GM21360 (cell line): ENCODE measurements around the gene COMMD6.
"Not testable (repeated sequence)": the region's sequence is repeated elsewhere in the genome, so short reads cannot be mapped to it uniquely, and the experiment has no call there.

ENCODE experiments used
- ATAC-seq: cut with Tn5 transposase; IDR thresholded peaks from one replicate; pipeline ENCODE4 v1.9.1; 2021; ENCODE audit warnings: mild to moderate bottlenecking, moderate library complexity; ENCODE audit not compliant: unreplicated experiment

COMMD6 gene

DNA sequence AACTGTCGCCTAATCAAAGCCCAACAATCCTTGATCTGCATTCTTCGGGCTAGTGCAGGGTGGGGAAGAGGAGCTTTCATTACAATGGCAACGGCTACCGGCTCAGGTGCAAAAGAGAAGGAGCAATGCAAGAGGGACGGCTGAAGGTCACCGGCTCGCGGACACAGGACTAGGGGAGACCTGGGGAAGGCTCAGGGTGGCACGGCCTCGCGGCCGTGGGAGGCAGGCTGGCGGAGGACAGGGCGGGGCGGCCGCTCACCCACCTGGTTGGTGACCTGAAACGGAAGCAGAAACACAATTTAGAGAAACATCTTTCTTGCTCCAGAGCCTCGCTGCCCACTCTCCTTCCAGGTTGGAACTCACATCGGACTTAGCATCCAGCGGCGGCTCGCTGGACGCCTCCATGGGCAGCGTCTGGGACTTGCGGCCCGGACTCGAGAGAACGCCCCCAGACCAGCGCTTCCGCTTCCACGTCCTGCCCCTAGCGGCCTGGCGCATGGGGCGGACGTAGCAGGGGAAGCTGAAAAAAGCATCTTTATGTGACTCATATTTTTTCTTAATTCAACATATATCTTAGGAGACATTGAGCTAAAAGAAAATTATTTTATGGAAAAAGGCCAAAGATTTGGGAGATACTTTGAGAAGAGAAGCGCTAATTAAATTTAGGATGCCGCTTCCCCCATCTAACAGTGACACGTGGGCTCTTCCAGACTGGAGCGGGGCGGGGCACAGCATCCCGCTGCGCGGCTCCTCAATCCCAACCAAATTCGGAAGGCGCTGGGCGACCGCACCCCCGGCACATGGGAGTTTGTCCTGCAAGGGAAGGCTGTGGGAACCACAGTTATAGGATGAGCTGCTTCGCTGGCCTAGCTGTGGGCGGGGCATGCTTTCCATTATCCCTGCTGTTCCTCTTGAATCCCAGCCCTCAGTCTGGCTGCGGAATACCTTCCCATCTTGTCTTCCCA is at the start of gene COMMD6:
COMMD6 (minus strand) TSS at position 441 of the 965 bp plus-strand sequence; CDS start at position 405, 36 bp downstream.
- peak; percentile 91 for ATAC-seq

DNA sequence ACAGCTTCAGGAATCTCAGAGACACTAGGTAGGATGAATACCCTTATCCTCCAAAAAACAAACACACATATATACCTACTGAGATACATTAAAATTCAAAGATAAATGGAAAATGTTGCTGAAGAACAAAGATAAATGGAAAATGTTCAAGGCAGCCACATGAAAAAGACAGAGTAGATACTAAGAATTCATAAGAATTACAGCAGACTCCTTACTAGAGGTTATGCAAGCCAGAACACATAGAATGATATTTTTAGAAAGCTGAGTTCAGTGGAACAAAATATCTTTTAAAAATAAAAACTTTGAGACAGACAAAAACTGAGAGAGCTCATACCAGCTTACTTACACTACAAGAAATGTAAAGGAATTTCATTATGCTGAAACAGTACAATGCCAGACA is 47.5 kb upstream of the COMMD6 start:
- ATAC-seq = no peak

DNA sequence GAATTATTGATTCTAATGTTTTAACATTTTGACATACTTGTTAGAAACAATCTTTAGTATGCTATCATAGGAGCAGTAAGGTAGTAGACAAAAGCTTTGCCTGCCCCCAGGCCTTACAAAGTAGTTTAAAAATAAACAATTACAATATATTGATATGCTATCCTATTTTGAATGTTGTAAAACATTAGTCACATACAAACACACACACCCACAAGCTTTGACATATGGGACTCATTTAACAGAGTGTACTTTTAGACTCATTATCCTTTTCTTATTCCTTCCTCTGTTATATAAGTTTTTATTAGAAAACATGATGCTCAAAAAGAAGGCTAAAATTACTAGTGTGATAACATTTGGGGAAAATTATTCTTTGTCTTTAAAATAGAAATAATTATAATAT is 45.5 kb upstream of the COMMD6 start:
- ATAC-seq = no peak

DNA sequence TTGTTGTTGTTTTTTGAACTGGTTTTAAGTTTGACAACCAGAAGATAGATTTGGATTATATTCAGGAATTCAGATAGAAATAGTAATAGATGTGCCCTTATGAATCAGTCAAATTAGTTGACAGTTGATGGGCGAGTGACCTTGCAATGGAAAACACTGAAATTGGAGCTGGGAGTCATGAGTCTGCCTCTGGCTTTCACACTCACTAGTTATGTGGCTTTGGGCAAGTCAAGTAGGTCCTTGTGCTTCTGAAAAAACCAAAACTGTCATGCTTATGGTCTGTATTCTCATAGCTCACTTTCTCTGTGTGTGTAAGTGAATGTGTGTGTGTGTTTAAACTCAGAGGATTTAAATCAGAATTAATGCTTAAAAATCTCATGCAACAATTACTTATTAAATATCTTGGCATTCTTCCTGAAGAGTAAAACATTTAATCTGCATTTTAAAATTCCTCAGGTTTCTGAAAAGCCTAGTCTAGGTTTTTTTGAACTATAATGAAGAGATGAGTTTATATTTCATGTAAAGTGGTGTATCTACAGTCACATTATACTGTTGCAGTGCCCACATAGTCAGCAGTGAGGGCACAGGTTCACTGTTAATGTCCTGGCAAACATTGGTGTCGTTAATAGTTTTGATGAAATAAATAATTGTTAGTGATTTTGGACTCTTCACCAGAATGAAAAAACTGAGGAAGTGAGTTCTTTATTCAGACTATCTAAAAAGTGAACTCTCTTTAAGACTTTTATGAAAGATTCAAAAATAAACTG is 44.4 kb upstream of the COMMD6 start:
- no peak for ATAC-seq

DNA sequence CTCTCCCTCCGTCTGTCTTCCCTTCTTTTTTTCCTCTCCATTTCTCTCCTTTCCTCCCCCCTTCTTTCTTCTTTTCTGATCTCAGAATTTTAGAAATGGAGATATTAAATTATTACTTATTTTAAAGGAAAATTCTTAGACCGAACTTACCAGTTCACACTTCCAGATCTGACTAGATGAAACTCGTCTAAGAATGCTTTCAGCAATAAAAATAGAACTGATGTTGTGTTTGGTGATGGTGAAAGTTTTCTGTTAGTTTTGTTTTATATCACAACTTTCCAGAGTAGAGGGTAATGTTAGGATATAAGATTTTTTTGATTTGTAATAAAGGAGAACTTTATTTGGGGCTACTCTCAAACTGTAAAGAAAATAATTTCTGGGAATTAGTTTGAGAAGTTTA is 41.9 kb upstream of the COMMD6 start:
- peak; percentile 71 for ATAC-seq

DNA sequence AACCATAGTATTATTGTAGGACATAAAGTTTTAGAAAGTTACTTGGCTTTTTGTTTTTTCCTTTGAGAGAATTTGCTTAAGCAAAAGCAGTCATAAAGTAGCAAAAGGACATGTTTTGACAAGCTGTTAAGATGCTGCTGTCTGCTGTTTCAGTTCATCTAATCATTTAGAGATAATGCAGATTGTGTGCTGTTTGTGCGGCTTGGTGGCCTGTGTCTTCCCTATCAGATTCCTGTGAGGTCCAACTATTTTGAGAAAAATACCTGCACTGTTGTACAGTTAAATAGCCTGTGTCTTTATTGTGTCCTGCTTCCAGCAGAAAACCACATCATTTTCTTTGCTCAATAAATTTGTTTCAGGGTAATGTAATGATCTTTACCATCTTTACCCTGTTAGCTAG is 31.9 kb upstream of the COMMD6 start:
- no peak for ATAC-seq

DNA sequence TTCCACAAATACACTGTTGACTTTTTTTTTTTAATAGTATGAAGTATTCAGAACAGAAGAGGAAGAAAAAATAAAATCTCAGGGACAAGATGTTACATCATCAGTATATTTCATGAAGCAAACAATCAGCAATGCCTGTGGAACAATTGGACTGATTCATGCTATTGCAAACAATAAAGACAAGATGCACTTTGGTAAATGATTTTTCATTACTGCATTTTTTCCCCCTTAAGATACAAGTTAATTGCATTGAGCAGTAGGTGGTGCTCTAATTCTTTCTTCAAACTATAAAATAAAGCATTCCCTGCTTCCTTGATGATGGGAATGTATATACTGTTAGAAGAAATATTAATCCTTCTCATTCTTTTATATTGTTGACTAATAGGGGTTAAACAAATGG is 29.0 kb upstream of the COMMD6 start:
- ATAC-seq = no peak

DNA sequence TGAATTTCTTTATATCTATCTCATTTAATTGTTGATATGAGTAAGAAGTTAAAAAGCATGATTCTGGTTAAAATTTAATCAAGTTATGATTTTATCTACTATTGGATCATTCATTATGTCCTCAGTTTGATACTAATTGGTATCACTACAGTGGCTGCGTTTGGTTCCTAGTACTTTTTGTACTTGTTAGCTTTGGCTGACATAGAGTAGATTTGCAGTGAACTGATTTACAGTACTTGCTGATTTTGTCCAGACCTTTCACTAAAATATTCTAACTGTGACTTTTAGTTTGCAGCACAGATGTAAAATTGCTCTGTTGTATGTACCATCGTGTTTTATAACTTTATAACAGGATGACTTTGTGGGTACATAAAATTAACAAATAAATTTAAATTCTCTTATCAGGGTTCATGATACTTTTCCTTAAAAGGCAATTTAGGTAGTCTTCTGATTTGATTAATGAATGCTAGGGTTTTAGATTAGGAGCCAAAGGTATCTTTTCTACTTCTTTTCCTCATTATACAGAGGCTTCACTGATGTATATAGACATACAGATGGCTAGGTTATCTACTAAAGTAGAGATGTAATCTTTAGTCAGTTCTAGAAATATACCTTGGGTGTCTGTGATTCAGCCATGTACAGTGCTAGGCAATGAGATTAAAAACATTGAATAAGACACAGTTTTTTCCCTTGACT is 20.7 kb upstream of the COMMD6 start:
- no peak for ATAC-seq

DNA sequence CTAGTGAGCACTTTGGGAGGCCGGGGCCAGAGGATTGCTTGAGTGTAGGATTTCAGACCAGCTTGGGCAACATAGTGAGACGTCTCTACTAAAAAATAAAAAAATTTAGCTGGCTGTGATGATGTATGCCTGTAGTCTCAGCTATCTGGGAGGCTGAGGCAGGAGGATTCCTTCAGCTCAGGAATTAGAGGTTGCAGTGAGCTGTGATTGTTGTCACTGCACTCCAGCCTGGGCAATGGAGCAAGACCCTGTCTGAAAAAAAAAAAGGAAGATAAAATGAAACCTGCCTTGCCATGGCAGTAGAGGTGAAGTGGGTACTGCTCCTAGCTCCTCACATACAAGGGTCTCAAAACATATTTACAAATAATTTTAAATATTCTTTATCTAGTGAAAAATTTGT is 19.3 kb upstream of the COMMD6 start:
- ATAC-seq = no peak

DNA sequence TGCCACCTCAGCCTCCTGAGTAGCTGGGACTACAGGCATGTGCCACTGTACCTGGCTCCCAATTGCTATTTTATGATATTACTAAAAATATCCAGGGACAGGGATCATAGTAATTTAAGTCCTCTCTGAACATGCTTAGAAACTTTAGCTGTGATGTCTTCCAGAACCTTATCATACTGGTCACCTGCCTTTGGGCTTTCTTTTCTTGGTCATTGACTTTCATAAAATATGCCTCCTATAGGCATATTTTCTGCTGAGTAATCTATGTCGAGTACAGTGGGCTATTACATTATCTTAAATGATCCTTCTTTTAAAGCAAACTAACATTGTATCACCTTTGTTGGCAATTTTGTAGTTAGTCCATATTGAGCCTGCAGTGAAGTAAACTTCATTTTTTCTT is 18.2 kb upstream of the COMMD6 start:
- no peak for ATAC-seq

DNA sequence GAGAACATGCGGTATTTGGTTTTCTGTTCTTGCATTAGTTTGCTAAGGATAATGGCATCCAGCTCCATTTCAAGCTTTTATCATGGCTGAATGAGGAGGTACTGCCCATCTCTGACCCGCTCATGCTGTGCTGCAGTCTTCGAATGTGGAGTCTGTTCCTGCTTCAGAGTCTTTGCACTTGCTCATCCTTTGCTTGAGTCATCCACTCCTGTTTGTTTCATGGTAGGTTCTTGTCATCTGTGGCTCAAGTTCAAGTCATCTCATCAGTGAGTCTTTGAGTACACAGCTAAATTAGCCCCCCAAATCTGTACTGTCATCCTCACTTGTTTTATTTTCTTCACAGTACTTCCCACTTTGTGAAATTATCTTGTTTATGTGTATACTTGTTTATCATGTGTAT is 17.3 kb upstream of the COMMD6 start:
- ATAC-seq = no peak

DNA sequence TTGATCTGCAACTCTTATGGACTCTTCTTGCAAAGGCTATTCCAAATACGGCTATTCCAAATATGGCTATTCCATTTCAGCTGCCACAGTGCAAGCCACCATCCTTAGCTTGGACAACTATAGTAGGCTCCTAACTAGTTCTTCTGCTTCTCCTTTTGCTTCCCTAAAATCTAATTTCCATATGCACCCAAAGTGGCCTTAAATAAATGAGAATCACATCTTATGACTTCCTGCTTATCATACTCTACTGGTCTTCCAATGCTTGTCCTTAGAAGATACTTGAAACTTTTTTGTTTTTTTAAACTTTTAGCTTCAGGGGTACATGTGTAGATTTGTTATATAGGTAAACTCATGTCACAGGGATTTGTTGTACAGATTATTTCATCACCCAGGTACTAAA is 16.8 kb upstream of the COMMD6 start:
- no peak for ATAC-seq

DNA sequence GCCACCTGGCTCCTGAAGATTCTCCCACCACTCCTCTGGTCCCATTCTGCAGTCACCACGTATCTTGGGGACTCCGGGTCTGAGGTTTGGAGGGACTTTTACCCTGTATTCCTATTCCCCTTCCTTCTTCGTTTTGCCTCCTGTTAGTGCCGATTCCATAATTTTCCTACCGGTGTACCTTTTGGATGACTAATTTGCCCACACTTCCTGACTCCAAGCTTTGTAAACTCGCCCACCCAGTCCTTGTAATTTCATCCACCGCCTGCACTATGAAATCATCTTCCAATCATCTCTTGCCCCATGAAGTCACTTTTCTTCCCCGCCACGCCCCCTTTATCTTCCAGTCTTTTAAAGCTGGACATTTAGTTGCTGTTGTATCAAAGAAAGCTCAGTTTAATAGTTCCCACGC is 12.5 kb upstream of the COMMD6 start:
- peak; percentile 5 for ATAC-seq

DNA sequence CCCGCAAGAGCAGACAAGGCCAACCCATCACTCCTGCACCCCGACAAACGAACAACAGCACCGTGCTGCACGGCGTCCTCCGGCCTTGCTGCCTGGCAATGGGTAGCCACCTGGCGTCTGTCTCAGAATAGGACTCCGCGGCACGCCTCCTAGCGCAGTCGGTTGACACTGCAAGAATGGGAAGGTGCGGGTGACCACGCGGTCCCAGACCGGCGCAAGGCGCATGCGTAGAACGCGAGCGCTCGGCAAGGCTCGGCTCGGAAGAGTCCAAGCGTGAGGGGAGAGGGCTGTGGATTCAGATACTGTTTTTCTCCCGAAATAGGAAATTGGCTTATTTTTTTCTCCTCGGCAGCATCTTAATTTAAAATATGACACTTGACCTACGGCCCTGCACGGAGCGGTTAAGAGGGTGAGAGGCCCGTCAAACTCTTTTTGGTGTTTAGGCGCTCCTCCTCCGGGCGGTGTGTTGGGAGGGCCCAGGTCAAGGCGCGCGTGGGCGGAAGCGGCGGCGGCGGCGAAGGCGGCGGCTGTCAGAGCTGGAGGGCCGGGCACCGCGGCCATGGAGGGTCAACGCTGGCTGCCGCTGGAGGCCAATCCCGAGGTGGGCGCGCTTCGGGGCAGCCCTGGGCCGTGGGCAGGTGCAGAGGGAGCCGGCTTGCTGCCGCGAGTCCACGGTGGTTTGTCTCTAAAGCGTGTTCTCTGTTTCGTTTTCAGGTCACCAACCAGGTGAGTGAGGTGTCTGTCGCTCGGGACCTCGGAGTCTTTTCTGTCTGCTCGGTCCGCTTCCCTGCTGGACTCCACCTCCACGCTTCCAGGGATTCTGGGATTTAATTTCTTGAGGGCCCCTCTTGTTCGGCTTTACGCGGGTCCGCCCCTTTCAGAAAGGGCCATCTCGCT is 11.9 kb upstream of the COMMD6 start, which contains the start of gene UCHL3:
UCHL3 (plus strand) TSS at position 530 of the 897 bp plus-strand sequence; CDS start at position 560, 30 bp downstream.
- ATAC-seq = peak; percentile 98

DNA sequence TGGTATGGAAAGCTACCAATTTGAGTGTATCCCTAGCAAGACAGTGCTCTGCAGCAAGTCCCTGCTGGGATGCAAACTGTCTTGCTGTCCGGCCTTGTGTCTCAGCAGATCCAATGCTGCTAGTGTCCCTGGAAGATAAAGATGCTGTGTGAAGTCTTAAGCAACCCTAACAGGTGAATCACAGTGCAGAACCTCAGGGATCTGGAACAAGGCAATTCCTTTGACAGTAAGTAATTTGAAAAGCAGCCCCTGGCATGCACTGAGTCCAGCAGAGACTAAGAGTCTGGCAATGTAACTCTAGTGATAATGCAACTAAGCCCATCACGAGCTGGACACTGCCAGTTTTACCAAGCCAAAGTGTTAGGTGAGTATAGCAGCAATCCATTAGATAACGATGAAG is 10.3 kb upstream of the COMMD6 start:
- no peak for ATAC-seq

DNA sequence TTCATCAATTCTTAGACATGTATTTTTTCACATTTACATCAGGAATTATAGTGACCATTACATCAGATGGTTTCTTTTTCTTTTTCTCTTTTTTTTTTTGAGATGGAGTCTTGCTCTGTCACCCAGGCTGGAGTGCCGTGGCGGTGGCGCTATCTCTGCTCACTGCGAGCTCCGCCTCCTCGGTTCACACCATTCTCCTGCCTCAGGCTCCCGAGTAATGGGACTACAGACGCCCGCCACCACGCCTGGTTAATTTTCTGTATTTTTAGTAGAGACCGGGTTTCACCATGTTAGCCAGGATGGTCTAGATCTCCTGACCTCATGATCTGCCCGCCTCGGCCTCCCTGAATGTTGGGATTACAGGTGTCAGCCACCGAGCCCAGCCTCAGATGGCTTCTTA is 7.7 kb upstream of the COMMD6 start:
- ATAC-seq = not testable (repeated sequence)

DNA sequence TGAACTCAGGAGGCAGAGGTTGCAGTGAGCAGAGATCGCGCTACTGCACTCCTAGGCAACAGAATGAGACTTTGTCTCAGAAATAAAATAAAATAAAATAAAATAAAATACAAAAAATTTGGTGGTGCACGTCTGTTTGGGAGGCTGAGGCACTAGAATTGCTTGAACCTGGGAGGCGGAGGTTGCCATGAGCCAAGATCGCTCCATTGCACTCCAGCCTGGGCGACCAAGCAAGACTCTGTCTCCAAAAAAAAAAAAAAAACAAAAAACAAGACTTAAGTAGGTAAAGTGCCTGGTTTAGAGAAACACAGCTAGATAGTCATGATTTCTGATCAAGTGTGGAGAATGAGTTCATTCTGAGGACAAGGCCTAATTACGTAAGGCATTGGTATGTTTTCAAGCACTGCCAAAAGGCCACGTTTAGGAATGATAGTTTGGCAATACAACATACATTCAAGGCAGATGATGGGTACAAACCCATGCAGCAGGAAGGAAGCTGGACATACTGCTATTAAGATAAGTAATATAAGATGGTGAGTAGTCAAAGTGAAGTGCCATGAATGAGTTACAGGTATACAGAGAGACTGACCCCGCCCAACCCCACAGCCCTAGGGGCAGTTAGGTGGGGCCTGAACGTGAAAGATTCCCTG is 7.2 kb upstream of the COMMD6 start:
- no peak for ATAC-seq

DNA sequence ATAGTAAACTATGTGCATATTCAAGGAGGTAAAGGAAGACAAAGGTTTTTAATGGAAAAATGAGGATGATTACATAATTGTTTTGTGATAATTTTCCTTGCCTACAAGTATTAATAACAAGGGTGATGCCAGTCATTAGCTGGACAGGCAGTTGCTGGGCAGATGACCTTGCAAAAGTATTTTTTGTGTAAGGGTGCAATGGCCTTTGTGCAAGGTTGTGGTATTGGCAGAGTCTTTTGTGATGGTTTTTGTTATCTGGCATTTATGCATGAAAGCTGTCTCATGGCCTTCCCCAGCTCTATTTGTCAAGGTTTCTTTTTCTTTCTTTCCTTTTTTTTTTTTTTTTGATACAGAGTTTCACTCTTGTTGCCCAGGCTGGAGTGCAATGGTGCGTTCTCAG is 4.3 kb upstream of the COMMD6 start:
- no peak for ATAC-seq

DNA sequence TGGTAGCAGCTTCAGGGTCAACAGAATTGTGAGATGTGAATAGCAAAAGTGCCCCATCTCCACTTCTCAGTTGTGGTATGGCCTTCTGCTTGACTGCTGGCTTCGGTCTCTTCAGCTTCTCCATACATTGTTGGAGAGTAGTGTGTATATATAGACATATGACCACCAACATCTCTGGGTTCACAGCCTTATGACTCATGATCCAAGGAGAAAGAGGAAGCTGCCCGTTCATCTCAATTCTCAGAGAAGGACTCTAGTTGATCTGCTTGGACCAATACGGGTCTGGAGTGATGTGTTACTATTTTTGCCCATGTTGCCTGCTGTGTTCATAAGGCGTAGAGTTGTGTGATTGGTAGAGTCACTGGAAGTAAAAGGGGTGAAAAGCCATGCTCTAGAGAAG is 3.6 kb upstream of the COMMD6 start:
- ATAC-seq = peak; percentile 39

DNA sequence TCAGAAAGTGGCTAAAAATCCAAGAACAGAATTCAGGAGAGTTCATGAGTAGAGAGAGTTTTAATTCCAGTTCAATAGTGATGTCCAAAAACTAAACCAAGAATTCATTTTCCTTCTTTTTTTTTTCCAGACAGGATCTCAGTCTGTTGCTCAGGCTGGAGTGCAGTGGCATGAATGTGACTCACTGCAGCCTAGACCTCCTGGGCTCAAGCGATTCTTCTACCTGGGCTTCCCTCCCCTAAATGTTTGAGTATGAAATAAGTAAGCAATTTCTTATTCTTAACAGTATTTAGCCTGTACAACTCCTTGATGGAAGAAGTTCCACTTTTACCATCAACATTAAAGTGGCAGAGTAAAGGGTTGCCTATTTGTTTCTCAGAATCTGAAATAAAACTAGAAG is 3.8 kb downstream of the COMMD6 start:
- ATAC-seq = no peak
